HG02870 (cell line): Measurements from ENCODE around the gene GATA5.

Experiments used
- ATAC-seq: cut with Tn5 transposase; IDR thresholded peaks from one replicate; pipeline ENCODE4 v1.9.1; 2021; ENCODE audit warnings: mild to moderate bottlenecking, moderate library complexity; ENCODE audit not compliant: unreplicated experiment

The GATA5 gene

DNA sequence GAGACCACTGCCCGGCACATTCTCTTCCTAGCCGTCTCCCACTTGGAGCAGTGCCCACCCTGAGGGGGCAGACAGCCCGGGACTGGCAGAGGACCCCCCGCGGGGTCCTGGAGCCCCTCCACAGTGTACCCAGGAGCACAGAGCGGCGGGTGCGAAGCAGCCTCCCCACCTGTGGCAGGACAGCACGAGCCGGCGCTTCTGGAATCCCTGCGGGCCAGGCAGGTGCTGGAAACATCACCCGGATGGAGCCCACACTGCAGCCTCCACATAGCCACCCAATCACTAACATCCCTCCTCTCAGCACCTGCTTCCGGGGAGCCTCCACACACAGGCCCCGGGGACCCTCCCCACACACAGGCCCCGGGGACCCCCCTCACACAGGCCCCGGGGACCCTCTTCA is 18.7 kb downstream of the GATA5 start:
- ATAC-seq = no peak

DNA sequence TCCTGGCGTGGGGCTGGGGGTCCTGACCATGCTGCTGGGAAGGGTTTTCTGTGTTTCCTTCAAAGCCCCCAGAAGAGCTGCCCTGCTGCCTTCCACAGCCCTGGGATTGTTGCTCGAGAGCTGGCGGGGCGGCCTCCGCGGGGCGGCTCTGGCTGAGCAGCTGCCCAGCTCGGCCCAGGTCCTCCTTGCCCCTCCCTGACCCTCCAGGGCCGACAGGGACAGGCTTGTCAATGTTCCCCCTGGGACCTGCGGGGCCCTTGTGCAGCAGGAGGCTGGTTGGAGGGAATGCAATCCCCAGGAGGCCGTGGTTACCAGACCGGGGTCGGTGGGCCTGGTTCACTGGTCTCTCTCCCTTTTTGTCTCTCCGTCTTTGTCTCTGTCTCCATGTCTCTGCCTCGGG is 19.9 kb downstream of the GATA5 start:
- no peak for ATAC-seq

DNA sequence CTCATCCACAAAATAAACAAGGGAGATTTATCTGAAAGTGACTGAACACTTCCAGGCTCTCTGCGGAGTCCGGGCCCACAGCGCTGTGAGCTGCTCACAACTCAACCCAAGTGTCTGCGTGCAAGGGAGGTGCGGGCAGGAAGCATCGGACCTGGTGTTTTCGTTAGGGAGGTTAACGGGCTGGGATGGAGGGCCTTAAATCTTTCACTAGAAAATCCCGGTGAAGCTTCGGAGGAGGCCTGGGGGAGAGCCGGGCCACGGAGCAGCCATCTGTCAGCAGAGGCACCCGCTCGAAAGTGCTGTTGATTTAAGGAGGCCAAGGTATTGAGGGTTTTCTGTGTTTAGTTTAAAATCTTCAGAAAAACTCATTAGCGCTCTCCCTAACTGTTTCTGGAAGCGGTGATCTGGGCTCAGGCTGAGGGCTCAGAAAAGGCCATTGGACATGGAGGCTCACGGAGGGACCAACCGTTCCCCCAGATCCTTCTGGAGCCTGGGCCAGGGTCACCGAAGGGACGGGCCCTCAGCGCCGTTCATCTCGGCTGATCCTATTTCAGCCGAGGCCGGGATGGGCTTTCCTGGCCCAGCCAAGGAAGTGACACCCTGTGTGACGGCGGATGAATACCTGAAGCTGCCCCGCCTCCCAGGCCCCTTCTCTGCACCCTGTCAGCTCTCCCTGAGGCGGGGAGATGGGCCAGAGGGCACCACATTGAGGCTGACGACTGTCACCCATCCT is 20.7 kb downstream of the GATA5 start:
- no peak for ATAC-seq

DNA sequence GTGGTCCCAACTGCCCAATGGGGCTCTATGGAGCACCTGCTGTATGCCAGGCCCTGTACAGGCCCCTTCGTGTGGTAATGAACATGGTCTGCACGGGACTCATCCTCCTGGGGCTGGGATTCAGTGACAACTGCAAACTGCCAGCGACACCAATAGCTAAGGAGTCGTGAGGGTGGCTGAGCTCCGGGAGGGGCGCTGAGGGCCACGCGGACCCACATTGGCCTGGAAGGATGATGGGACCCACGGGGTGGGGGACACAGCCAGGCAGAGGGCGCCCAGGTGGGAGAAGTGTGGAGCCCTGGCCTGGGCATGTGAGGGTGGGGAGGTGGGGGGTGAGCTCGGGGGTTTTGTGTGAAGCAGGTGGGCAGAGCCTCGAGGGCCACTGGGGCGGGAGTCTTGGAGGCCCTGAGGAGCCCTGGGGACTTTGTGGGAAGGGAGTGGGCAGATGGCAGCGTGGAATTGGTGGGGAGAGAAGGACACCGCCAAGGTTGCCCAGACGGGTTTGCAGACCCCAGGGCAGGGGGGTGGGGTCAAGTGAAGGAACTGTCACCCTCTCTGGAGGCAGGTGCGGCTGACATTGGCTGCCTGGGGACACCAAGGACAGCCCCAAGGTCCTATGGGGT is 22.5 kb downstream of the GATA5 start:
- ATAC-seq = no peak

DNA sequence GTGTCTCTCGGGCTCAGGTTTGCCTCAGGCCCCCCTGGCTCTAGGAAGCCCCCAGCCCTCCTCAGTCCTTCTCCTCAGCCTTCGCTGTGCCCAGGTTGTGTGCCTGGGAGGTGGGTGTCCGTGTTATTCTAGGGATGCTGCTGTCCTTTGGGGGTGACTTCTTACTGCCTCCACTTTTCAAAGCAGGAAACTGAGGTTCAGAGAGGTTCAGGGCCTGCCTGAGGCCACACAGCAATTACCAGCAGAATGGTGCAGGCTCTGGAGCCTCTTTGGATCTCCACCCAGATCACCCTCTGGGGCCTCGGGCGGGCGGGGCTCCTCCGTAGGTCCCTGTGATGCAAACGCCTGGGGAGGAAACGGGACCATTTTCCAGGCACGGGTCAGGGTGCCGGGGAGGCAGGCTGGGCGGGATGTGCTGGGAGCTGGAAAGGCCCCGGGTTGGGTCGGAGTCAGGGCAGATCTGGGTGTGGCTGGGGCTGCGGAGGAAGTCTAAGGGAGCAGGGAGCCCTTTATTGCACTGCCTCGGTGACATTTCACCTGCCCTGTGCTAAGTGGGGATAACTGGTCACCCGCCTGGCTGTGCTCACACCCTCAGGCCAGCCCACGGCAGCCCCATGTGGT is 23.2 kb downstream of the GATA5 start:
- no peak for ATAC-seq

DNA sequence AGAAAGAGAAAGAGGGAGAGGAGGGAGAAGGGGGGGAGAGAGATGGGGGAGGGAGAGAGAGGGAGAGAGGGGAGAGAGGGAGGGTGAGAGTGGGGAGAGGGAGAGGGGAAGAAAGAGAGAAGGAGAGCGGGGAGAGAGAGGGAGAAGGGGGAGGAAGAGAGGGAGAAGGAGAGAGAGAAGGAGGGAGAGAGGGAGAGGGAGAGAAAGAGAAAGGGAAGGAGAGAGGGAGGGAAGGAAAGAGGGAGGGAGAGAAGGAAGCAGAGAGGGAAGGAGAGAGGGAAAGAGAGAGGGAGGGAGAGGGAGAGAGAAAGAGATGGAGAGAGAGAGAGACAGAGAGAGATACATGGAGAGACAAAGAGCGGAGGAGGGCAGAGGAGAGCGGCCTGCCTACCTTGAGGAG is 23.8 kb downstream of the GATA5 start:
- no peak for ATAC-seq

DNA sequence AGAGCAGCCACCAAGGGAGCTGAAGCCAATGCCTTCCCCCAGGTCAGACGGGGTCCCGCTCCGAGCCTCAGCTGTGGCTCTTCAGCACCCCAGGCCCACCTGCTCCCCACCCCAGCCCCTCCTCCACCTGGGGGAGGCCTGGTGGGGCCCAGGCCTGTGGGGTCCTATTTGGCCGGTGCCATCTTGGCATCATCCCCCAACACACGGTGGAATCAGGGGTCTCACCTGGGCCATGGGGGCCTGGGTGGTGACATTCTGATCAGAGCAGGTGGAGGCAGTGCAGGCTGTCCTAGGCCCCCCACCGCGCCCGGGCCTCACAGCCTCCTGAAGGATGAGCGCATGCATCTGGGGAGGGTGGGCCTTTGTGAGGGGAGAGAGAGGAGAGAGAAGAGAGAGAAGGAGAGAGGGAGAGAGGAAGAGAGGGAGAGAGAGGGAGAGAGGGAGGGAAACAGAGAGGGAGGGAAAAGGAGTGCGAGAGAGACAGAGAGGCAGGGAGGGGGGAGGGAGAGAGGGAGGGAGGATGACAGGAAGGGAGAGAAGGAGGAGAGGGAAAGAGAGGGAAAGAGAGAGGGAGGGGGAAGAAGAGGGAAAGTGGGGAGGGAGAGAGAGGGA is 24.5 kb downstream of the GATA5 start:
- ATAC-seq = no peak

DNA sequence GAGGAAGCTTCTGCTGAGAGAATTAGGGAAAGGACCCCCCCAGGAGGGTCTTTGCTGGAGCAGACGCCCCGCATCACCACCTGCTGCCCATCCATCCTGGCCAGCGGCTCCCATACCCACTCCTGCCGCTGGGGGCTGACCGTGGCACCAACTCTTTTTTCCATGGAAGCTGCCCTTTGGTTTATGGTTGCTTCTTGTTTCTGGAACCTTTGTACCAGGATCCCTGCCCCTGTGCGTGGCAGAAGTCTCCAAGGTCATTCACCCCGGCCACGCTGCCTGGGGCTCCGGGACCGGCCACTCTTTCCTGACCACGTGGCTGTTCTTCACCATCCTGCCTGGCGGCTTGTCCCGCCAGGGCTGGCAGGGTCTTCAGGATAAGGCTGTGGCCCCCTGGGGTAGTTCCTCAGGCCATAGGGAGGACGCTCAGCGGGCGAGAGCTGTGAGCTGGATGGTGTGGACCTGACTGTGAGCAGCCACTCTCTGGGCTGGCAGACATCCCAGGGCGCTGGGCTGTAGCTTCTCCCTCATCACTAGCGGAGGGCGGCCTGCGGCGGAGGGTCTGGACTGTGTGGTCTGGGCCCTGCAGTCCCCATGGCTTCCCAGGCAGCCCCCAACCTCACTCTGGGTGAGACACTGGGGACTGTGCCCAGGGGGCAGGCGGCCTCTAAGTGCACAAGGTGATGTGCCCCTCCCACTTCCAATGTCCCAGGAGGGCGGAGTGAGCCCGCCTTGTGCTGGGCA is 25.7 kb downstream of the GATA5 start:
- ATAC-seq = no peak

DNA sequence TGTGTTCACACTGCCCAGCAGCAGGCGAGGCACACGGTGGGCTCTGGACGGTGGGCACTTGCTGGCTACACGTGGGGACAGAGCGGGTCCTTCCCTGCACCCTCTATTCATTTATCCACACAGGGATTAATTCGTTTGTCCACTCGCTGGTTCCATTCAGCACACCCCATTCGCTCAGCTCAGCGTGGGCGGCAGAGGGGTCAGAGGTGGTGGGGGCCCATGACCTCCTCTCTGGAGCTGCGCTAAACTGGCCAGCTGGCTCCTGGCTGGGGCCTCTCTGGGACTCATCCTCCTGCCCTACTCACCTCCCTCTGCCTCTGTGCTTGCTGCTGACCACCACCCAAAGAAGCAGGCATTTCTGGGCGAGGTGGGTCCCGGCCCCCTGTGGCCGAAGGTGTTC is 27.0 kb downstream of the GATA5 start:
- ATAC-seq = no peak

DNA sequence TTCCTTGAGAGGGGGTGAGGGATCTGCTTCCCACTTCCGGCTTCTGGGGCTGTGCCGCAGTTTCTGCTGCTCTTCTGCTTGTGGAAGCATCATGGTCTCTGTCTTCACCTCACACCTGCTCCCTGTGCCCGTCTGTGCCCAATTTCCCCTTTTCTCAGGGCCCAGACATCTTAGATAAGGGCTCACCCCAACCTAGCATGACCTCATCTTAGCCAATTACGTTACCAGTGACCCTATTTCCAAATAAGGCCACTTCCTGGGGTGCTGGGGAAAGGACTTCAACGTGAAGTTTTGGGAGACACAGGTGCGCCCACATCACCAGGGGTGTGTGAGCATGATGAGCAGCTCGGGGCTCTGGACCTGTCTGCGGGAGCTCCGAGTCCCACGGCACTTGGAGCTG is 27.8 kb downstream of the GATA5 start:
- ATAC-seq = no peak

DNA sequence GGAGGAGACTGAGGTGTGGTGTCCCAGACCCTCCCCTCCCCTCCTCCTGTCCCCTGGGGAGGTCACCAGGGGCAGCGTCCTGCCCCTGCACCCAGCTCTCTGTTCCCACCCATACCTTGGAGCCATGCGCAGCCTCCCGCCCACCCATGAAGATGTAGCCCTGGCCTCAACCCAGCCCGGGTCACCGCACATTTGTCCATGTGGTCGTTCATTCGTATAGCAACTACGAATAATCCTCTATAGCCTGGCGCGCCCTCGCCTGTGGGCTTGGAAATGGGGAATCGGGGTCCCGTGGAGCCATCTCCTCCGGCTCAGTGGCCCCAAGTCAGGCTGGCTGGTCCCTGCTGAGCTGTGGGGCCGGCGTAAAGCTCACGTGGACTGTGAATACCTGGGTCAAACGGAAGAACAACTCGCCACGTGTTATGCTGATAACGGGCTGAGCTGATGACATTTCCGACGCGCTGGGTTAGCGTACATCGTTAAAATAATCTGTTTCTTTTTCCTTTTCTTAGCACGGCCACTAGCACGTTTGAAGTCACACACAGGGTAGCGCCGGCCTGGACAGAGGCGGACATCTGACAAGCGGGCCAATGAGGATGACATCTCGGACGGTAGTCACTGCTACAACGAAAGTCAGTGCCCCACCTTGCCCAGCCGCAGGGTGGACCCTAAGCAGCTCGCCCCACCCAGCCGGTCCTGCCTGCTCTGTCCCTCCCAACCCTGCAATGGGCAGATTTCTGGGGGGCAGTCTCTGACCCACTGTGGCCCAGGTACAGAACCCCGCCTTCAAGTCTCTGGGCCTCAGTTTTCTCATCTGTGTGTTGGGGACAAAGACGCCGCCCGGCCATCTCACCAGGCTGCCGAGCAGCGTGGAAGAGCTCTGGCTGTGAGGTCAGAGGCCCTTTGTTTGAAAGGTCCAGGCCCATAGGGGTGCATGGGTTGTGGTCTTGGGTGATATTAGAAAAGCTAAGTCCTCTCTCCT is 28.6 kb downstream of the GATA5 start:
- ATAC-seq = no peak

DNA sequence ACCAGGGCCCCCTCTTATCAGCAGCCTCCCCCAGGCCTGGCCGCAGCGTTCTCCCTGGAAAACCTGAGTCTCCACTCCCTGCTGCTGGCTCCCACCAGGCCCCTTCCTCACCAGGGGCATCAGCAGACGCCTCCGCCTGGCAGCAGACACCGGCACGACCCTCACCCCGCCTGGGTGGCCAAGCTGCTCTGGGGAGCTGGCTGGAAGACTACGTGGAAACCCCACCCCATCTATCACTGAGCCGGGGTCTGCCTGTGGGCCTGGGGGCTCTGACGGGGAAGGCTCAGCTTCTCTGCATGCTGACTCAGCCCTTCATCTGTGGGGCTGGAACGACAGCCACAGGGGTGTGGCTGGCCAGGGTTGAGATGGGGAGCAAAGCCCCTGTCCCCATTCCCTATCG is 29.3 kb downstream of the GATA5 start:
- no peak for ATAC-seq

DNA sequence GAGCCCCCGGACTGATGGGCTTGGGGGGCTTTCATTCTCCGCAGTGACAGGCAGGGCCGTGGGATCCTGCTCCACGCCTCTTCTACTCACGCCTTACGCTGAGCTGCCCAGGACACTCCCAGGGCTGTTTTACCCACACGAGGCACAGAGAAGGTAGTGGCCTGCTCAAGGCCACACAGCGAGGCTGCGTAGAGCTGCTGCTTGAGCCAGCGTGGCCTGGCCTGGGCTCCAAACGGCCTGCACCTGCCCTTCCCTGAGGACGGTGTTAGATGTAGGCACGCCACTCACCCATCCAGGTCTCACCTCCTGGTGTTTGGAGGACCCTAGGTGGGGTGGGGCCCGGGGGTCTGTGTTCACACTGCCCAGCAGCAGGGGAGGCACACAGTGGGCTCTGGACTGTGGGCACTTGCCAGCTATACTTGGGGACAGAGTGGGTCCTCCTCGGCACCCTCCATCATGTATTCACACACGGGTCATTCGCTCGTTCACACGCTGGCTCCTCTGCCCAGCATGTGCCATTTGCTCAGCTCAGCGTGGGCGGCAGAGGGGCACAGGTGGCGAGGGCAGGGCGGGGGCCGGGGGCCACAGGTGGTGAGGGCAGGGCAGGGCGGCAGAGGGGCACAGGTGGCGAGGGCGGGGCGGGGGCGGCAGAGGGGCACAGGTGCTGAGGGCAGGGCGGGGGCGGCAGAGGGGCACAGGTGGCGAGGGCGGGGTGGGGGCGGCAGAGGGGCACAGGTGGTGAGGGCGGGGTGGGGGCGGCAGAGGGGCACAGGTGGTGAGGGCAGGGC is 30.0 kb downstream of the GATA5 start:
- ATAC-seq = no peak

DNA sequence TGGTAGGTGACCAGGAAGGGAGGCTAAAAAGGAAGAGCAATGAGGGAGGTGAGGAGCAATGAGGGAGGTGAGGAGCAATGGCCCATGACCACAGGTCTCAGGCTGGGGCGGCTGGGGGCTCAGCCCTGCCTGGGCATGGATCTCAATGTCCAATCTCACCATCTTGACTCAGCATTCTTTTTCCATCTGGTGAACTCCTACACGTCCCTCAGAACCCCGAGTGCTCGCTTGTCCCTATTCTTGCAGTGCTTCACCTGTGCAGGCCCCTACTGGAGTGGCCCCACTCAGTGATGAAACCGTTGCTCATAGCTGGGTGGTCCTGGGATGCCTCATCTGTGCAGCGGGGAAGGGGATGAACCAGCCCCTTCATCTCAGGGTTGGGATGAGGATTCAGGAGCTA is 31.5 kb downstream of the GATA5 start:
- no peak for ATAC-seq

DNA sequence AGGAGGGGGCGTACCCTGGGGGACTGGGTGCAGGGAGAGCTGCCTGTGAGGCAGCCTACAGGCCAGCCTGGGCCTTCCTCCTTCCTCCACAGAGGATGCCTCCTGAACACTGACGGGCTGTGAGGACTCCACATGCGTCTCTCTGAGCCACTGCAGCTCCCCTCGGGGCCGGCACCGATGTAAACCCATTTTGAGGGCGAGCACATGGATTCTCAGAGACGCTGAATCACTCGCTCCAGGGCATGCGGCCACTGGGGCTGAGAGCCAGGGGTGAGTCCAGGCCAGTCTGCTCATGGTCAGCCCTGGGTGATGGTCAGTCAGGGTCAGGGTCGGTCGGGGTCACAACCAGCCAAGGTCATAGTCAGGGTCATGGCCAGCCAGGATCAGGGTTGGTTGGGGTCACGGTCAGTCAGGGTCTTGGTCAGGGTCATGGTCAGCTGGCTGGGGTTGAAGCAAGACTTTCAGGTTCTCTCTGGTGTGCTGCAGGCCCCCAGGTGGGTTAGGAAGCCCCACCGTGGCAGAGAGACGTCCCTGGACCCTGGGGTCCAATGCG is 33.7 kb downstream of the GATA5 start:
- ATAC-seq = no peak

DNA sequence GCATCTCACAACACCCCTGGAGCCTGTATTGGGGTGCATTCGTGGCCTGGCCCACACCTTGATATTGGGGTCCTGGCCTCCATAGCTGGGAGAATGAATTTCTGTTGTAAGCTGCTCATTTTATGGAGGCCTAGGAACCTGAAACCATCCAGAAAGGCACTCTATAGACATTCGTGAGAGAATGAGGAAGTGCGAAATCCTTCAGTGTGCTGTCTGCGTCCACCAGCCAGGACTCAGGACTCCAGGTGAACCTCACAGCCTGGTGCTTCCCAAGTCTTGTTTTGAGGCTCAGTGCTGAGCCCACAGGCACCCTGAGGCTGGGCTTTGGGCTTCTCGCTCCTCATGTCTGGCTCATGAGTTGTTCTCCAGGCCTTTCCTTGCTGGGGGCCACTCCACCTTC is 36.6 kb downstream of the GATA5 start:
- no peak for ATAC-seq

DNA sequence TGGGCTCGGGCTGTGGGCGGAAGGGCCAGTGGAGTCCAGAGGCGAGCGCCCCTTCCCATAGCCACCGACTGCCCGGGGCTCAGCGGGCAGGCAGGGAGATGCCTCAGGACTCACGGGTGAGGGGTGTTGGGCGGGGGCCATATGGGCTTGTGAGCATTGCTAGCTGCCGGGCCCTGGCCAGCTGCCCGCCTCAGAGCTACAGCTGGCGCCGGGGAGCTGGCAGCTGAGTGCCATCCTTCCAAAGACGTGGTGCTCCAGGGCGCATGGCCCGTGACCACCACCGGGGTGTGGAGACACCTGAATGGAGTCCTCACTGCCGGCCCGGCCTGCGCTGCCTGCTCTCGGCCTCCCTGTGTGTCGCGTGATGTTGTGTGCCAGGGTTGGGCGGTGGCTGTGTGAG is 37.9 kb downstream of the GATA5 start:
- no peak for ATAC-seq

DNA sequence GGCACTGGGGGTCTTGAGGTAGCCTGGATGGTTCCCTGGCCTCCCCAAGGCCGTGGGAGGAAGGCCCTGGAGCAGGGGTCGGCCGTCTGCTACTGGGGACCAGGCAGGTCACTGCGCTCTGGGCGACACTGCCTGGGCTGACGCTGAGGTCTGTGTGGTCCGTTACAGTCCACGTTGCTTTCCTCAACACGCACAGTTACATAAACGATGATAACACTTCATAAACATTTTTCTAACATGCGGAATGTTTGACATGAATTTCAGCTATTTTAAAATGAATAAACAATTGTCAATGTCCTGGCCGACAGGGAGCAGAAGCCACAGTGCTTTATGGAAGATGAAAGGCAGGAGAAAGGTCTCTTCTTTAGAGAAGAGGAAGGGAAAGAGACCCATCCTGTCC is 38.3 kb downstream of the GATA5 start:
- ATAC-seq = no peak

DNA sequence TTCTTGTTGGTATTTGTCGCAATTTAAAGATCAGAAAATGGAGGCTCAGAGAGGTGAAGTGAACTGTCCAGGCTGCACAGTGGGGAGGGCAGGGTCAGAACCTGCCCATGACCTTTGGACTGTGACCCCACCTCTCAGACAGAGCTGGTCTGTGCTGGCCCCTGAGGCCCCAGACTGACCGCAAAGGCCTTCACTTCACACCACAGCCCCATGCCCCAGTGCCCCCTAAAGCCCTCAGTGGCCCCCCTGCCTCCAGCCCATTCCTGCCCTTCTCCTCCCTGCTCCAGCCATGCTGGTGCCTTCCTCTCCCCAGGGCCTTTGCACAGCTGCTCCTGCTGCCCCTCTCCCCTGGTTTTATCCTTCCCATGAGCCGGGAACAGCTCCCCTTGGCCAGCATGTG is 39.1 kb downstream of the GATA5 start:
- no peak for ATAC-seq
